Stimulated activated CD8-positive, alpha-beta memory T cell treated with anti-CD3 and anti-CD28 coated beads, Interleukin-4, amount 100 ng/mL, for 4 hours (primary cell): ENCODE measurements around the gene RBM22.

Experiments used
- DNase-seq, 2 donors: peaks; one replicate each; pipeline ENCODE4 v3.0.0-alpha.2; 2020; ENCODE audit warnings: low read depth in 2 of 2, low spot score in 1 of 2

Gene RBM22

GRCh38 chr5:150653145-150653761 lies 47.6 kb downstream of the RBM22 start:
- no peak for DNase-seq

GRCh38 chr5:150651924-150652671 lies 48.8 kb downstream of the RBM22 start:
- no peak for DNase-seq

- no peak for DNase-seq
These were observed 49.5 kb downstream of the RBM22 start for GRCh38 chr5:150651382-150651781.

- DNase-seq, result no peak
These were observed 50.5 kb downstream of the RBM22 start for GRCh38 chr5:150650021-150651006.

- no peak for DNase-seq
These were observed 51.5 kb downstream of the RBM22 start for GRCh38 chr5:150649108-150650020.

GRCh38 chr5:150648294-150649107 lies 52.4 kb downstream of the RBM22 start:
- DNase-seq, result no peak

- DNase-seq, result no peak
These were observed 53.3 kb downstream of the RBM22 start for GRCh38 chr5:150647275-150648251.

GRCh38 chr5:150645070-150645700 lies 55.7 kb downstream of the RBM22 start:
- DNase-seq, result no peak

GRCh38 chr5:150644514-150644913 lies 56.3 kb downstream of the RBM22 start:
- DNase-seq, result no peak

GRCh38 chr5:150644058-150644457 lies 56.8 kb downstream of the RBM22 start:
- DNase-seq, result no peak

- DNase-seq, result no peak
These were observed 57.7 kb downstream of the RBM22 start for GRCh38 chr5:150642991-150643710.

GRCh38 chr5:150642567-150642927 lies 58.3 kb downstream of the RBM22 start:
- DNase-seq, result no peak

- no peak for DNase-seq
These were observed 58.9 kb downstream of the RBM22 start for GRCh38 chr5:150641824-150642566.

GRCh38 chr5:150641006-150641570 lies 59.8 kb downstream of the RBM22 start:
- no peak for DNase-seq
